Thyroid gland (tissue), 4 donors: ENCODE measurements around the gene CA6. TPM values are rescaled to one million over a fixed set of nuclear protein-coding genes. Genes with fewer than 3 reads are reported as not detected.
A peak's percentile ranks its signal among the peaks of the same experiment; 100 is the strongest.
"Not testable (repeated sequence)": the region's sequence is repeated elsewhere in the genome, so short reads cannot be mapped to it uniquely, and the experiment has no call there.

ENCODE experiments used
- DNase-seq, 2 donors: peaks; one replicate each; pipeline ENCODE4 v3.0.0-alpha.2; 2019
- H3K27ac ChIP-seq, 3 donors: fragments of 200-600 bp; sonication (generic); 1 replicate in 2 of 3; 2 replicates in 1 of 3; pipeline ENCODE4 v1.5.1; 2016 to 2019; ENCODE audit warnings: mild to moderate bottlenecking in 1 of 3, moderate library complexity in 1 of 3
- H3K27me3 ChIP-seq: fragments of 200-600 bp; sonication (generic); one replicate; pipeline ENCODE4 v1.5.1; 2019
- H3K36me3 ChIP-seq, 2 donors: fragments of 200-600 bp; sonication (generic); one replicate each; pipeline ENCODE4 v1.5.1; 2016 to 2019
- H3K4me1 ChIP-seq, 2 donors: fragments of 200-600 bp; sonication (generic); one replicate each; pipeline ENCODE4 v1.5.1; 2017 to 2019
- H3K4me3 ChIP-seq, 3 donors: fragments of 200-600 bp; sonication (generic); replicated peaks in 1 of 3; 1 replicate in 2 of 3; 2 replicates in 1 of 3; pipeline ENCODE4 v1.5.1; 2016; ENCODE audit warnings: mild to moderate bottlenecking in 1 of 3
- H3K9me3 ChIP-seq: fragments of 200-600 bp; sonication (generic); one replicate; pipeline ENCODE4 v1.5.1; 2017
- CTCF ChIP-seq, 6 experiments: fragments of 200-600 bp in 3 of 6; fragments of 450-650 bp in 3 of 6; sonication (generic) in 3 of 6; IDR thresholded peaks; one replicate each; pipeline ENCODE4 v1.5.1; 2016 to 2019; ENCODE audit warnings: antibody characterized with exemption in 6 of 6, mild to moderate bottlenecking in 2 of 6, inconsistent platforms in 1 of 6, moderate library complexity in 1 of 6
- POLR2A ChIP-seq, 2 donors: fragments of 450-650 bp; IDR thresholded peaks; one replicate each; pipeline ENCODE4 v1.6.1; 2017; ENCODE audit warnings: antibody characterized with exemption in 2 of 2, mild to moderate bottlenecking in 2 of 2, moderate library complexity in 1 of 2
- WGBS, 2 donors: methylation state at CpG; one replicate each; pipeline ENCODE4 v1.1.5; 2017; 5-methylcytosine and 5-hydroxymethylcytosine counted together
- intact Hi-C: fragments of 100-400 bp; cut with DNase I; formaldehyde crosslinking; loops from one replicate; pipeline ENCODE4 v1.15.1; 2023
- total RNA-seq, 4 donors: library from RNA; depleted of rRNA; stranded (reverse); fragments of >200 nt; gene quantifications; one replicate each; pipeline ENCODE4 v1.2.3, GENCODE V29; 2016

CA6 gene
- total RNA-seq, 4 donors from 2014 or later = not detected

GRCh38 chr1:9001534-9002214, 56.0 kb downstream of the CA6 start:
- 84% methylated on average over 13 of the region's 13 CpGs for WGBS, 2 donors
- H3K9me3 ChIP-seq, H3K27me3 ChIP-seq, H3K36me3 ChIP-seq, H3K4me3 ChIP-seq, H3K4me1 ChIP-seq, intact Hi-C loops, DNase-seq, H3K27ac ChIP-seq: not testable (repeated sequence)

- H3K36me3 ChIP-seq, H3K27ac ChIP-seq, DNase-seq, H3K9me3 ChIP-seq, H3K4me3 ChIP-seq, intact Hi-C loops, H3K27me3 ChIP-seq, H3K4me1 ChIP-seq: not testable (repeated sequence)
- 90% methylated on average over 11 of the region's 11 CpGs for WGBS, 2 donors
Measured at GRCh38 chr1:9002215-9002560, 56.5 kb downstream of the CA6 start.

GRCh38 chr1:9004031-9004699, 58.5 kb downstream of the CA6 start:
- Histone ChIP-seq H3K4me1 (no peaks in the 10 kb centered on the region), H3K9me3 (no peaks in the 10 kb centered on the region), H3K27me3 (no peaks in the 10 kb centered on the region), H3K4me3 (no peak overlapping the region), H3K36me3 (no peaks in the 10 kb centered on the region), H3K27ac (no peak overlapping the region)
- WGBS, 2 donors = 75 to 81% methylated on average over 10 to 11 of the region's 11 CpGs
- intact Hi-C loops = no loop called here
- no peak for DNase-seq
- TF ChIP-seq POLR2A (IDR thresholded peaks at IDR 0.05) (no peak), CTCF (IDR thresholded peaks at IDR 0.05) (no peak)

GRCh38 chr1:9004700-9005394, 59.2 kb downstream of the CA6 start:
- intact Hi-C loops = no loop called here
- WGBS, 2 donors = 48 to 52% methylated on average over 21 of the region's 22 CpGs
- no peaks in the 10 kb centered on the region for H3K4me1 ChIP-seq
- no peak overlapping the region for H3K4me3 ChIP-seq
- no peaks in the 10 kb centered on the region for H3K9me3 ChIP-seq
- peak; percentile 78 to 82 for DNase-seq
- no peaks in the 10 kb centered on the region for H3K36me3 ChIP-seq
- no peak overlapping the region for H3K27ac ChIP-seq
- no peaks in the 10 kb centered on the region for H3K27me3 ChIP-seq
- TF ChIP-seq POLR2A (IDR thresholded peaks at IDR 0.05) = no peak
- peak; percentile 74 to 98 (median 84) for TF ChIP-seq CTCF (IDR thresholded peaks at IDR 0.05)

- DNase-seq = no peak
- Histone ChIP-seq H3K27ac (no peak overlapping the region), H3K4me3 (no peak overlapping the region), H3K36me3 (no peaks in the 10 kb centered on the region), H3K27me3 (no peaks in the 10 kb centered on the region), H3K4me1 (no peaks in the 10 kb centered on the region), H3K9me3 (no peaks in the 10 kb centered on the region)
- intact Hi-C loops = no loop called here
- WGBS, 2 donors = 62 to 65% methylated on average over 8 of the region's 8 CpGs
- TF ChIP-seq CTCF (IDR thresholded peaks at IDR 0.05) = no peak
- TF ChIP-seq POLR2A (IDR thresholded peaks at IDR 0.05) = no peak
Measured at GRCh38 chr1:9005395-9005708, 59.7 kb downstream of the CA6 start.

- Histone ChIP-seq H3K27ac (no peak overlapping the region), H3K4me3 (no peak overlapping the region), H3K27me3 (no peaks in the 10 kb centered on the region), H3K9me3 (no peaks in the 10 kb centered on the region), H3K36me3 (no peaks in the 10 kb centered on the region), H3K4me1 (no peaks in the 10 kb centered on the region)
- intact Hi-C loops = no loop called here
- DNase-seq = no peak
- no peak for TF ChIP-seq CTCF (IDR thresholded peaks at IDR 0.05)
- TF ChIP-seq POLR2A (IDR thresholded peaks at IDR 0.05) = no peak
- 92 to 94% methylated on average over 13 to 19 of the region's 19 CpGs for WGBS, 2 donors
Measured at GRCh38 chr1:9006956-9007615, 61.4 kb downstream of the CA6 start.
